ENCODE results near the gene ADAMTS4. TPM values are rescaled to one million over a fixed set of nuclear protein-coding genes. Genes with fewer than 3 reads are reported as not detected.
A peak's percentile ranks its signal among the peaks of the same experiment; 100 is the strongest.

The ADAMTS4 gene
- total and polyA plus RNA-seq, 9 of the 15 experiments (the other 6 are each of a cell fraction or from before 2014, with no cell fraction given) = 0.07 to 3.7 (median 0.41) TPM

DNA sequence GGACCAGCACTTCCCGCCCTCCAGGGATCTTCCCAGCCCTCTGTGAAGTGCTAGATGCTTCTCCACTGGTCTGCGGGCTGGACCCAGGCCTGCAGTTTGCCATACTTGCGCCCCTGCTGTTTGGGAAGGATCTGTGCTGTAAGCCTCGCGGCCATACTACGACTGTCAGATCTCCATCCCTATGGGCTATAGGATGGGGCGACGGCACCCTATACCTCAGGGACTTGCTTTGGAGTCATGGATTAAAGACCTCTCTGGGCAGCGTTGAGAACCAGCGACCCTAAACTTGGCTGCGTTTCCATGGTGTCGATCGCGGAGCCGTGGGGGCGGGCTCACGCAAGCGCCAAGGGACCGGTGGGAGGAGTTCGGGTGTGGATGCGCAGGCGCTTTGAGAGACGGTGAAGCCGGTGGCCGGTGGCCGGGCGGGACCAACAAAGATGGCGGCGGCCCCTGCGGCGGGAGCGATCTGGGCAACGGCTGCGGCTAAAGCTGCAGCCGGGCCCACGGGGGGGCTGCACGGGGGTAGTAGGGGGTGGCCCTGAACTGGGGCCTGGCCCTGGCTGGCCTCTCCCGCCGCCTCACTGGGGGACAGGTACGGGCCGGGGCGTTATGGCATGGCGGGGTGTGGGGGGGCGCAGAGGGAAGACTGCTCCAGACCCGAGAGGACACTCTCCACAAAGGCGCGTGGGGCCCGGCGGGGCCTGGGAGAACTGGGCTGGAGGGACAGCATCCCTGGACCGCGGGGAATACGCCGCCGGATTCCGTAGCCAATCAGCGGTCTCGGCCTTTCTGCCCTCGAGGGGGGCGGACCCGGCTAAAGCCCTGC is 39.6 kb downstream of the ADAMTS4 start, which contains the start of gene USP21 (continued):
- peak in 1 of 2 experiments; percentile 51; a peak in 2 of 4 replicates for TF ChIP-seq SIN3A (IDR thresholded peaks at IDR 0.05; ENCODE audit: borderline replicate concordance in 2 of 2, control insufficient read depth in 1 of 2, low read depth in 2 of 2, low read length in 2 of 2)
- no peak for TF ChIP-seq HSF4 (CRISPR knock-in tag; IDR thresholded peaks at IDR 0.05; ENCODE audit: borderline replicate concordance)
- peak; percentile 64 for TF ChIP-seq ZFX (CRISPR knock-in tag; IDR thresholded peaks at IDR 0.05)
- TF ChIP-seq ZNF124 (CRISPR knock-in tag; IDR thresholded peaks at IDR 0.05) = no peak
- TF ChIP-seq RBBP5 (IDR thresholded peaks at IDR 0.05; ENCODE audit: borderline replicate concordance, insufficient read depth, low read length, poor library complexity, severe bottlenecking) = peak; percentile 51
- TF ChIP-seq HOMEZ (CRISPR knock-in tag; IDR thresholded peaks at IDR 0.05) = no peak
- TF ChIP-seq, protein P1, sequence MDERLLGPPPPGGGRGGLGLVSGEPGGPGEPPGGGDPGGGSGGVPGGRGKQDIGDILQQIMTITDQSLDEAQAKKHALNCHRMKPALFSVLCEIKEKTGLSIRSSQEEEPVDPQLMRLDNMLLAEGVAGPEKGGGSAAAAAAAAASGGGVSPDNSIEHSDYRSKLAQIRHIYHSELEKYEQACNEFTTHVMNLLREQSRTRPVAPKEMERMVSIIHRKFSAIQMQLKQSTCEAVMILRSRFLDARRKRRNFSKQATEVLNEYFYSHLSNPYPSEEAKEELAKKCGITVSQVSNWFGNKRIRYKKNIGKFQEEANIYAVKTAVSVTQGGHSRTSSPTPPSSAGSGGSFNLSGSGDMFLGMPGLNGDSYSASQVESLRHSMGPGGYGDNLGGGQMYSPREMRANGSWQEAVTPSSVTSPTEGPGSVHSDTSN (CRISPR knock-in tag; IDR thresholded peaks at IDR 0.05; ENCODE audit: low read depth) = no peak
- TF ChIP-seq, protein P1 (tag; conservative IDR thresholded peaks at IDR 0.05; ENCODE audit: low read depth) = no peak
- no peak for TF ChIP-seq KHSRP (IDR thresholded peaks at IDR 0.05)
- TF ChIP-seq MBD2 (IDR thresholded peaks at IDR 0.05; ENCODE audit: borderline replicate concordance, low read depth) = peak; percentile 68; the same call in 1 of the 2 replicates
- no peak for TF ChIP-seq CCAR2 (IDR thresholded peaks at IDR 0.05; ENCODE audit: low read depth, low read length)
- TF ChIP-seq, protein P2, sequence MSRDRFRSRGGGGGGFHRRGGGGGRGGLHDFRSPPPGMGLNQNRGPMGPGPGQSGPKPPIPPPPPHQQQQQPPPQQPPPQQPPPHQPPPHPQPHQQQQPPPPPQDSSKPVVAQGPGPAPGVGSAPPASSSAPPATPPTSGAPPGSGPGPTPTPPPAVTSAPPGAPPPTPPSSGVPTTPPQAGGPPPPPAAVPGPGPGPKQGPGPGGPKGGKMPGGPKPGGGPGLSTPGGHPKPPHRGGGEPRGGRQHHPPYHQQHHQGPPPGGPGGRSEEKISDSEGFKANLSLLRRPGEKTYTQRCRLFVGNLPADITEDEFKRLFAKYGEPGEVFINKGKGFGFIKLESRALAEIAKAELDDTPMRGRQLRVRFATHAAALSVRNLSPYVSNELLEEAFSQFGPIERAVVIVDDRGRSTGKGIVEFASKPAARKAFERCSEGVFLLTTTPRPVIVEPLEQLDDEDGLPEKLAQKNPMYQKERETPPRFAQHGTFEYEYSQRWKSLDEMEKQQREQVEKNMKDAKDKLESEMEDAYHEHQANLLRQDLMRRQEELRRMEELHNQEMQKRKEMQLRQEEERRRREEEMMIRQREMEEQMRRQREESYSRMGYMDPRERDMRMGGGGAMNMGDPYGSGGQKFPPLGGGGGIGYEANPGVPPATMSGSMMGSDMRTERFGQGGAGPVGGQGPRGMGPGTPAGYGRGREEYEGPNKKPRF (IDR thresholded peaks at IDR 0.05; ENCODE audit: low read depth, low read length) = no peak
- TF ChIP-seq GTF2F1 (IDR thresholded peaks at IDR 0.05; ENCODE audit: low read depth, low read length) = peak; percentile 63; the same call in 1 of the 2 replicates
- TF ChIP-seq ILK (tag; IDR thresholded peaks at IDR 0.05; ENCODE audit: borderline replicate concordance, low read depth) = no peak
- no peak for TF ChIP-seq BCLAF1 (IDR thresholded peaks at IDR 0.05; ENCODE audit: borderline replicate concordance in 1 of 2, control insufficient read depth in 1 of 2, low read depth in 2 of 2, low read length in 1 of 2)
- no peak for TF ChIP-seq POLR3G (IDR thresholded peaks at IDR 0.05; ENCODE audit: extremely low read depth, insufficient read length, insufficient replicate concordance)
